GM21529 (cell line): ENCODE measurements around the gene HGFAC.
"Not testable (repeated sequence)": the region's sequence is repeated elsewhere in the genome, so short reads cannot be mapped to it uniquely, and the experiment has no call there.

Experiments
- ATAC-seq: cut with Tn5 transposase; IDR thresholded peaks from one replicate; pipeline ENCODE4 v1.9.1; 2021; ENCODE audit not compliant: unreplicated experiment

Gene HGFAC

GRCh38 chr4:3459156-3459555, 17.4 kb downstream of the HGFAC start:
- ATAC-seq: not testable (repeated sequence)

GRCh38 chr4:3460926-3461325, 19.2 kb downstream of the HGFAC start:
- ATAC-seq: no peak

- no peak for ATAC-seq
Observed at GRCh38 chr4:3461515-3462291, 19.9 kb downstream of the HGFAC start.

- no peak for ATAC-seq
Observed at GRCh38 chr4:3462321-3462789, 20.6 kb downstream of the HGFAC start.

GRCh38 chr4:3462790-3463415, 21.1 kb downstream of the HGFAC start, which contains the start of gene DOK7:
TSS of gene DOK7 (plus strand) at chr4:3463306. CDS start at chr4:3463376, 70 bp downstream.
- no peak for ATAC-seq

- no peak for ATAC-seq
Observed at GRCh38 chr4:3463556-3464348, 22.0 kb downstream of the HGFAC start.

- no peak for ATAC-seq
Observed at GRCh38 chr4:3464349-3464905, 22.7 kb downstream of the HGFAC start.

GRCh38 chr4:3464911-3465697, 23.3 kb downstream of the HGFAC start:
- ATAC-seq: no peak

GRCh38 chr4:3465698-3466671, 24.2 kb downstream of the HGFAC start:
- no peak for ATAC-seq

- no peak for ATAC-seq
Observed at GRCh38 chr4:3466691-3467600, 25.2 kb downstream of the HGFAC start.

- no peak for ATAC-seq
Observed at GRCh38 chr4:3467601-3468031, 25.8 kb downstream of the HGFAC start.

- ATAC-seq: no peak
Observed at GRCh38 chr4:3468154-3468553, 26.4 kb downstream of the HGFAC start.

- no peak for ATAC-seq
Observed at GRCh38 chr4:3468804-3469203, 27.0 kb downstream of the HGFAC start.

- ATAC-seq: no peak
Observed at GRCh38 chr4:3469386-3470243, 27.8 kb downstream of the HGFAC start.

GRCh38 chr4:3470244-3471097, 28.7 kb downstream of the HGFAC start:
- ATAC-seq: no peak

GRCh38 chr4:3471098-3471760, 29.5 kb downstream of the HGFAC start:
- no peak for ATAC-seq
